ENCODE data around the gene OPRD1. TPM values are rescaled to one million over a fixed set of nuclear protein-coding genes. Genes with fewer than 3 reads are reported as not detected.
"Not testable (repeated sequence)": the region's sequence is repeated elsewhere in the genome, so short reads cannot be mapped to it uniquely, and the experiment has no call there.

OPRD1 gene
- polyA plus RNA-seq, 3 donors from 2014 or later = 0.03 TPM; not detected in 2

DNA sequence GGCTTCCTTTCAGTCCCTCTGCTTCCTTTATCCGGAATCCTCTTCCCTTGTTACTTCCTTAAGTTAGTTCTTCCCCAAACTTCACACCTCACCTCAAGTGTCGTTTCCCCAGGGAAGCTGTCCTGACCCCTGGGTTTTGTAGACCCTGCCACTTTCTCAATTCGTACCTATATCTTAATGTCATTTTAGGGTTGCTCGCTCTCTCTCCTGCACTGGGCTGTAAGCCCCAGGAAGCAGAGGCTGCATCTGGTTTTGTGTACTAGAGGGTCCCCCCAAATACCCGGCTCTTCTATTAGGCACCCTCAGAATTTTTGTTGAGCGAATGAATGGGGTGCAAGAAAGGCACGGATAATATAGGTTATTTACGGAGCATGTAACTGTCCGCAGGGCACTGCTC, 603 bp upstream of the OPRD1 start:
- Mint-ChIP-seq H3K27ac (no peak overlapping the region), H3K4me1 (no peaks in the 10 kb centered on the region), H3K4me3 (no peak overlapping the region), H3K9me3 (no peaks in the 10 kb centered on the region), H3K27me3 (ENCODE audit: low read depth in 3 of 3) (peaks cover 15 to 21% (median 18%) of the 10 kb centered on the region in 3 donors), H3K36me3 (no peaks in the 10 kb centered on the region)
- no peak for DNase-seq

DNA sequence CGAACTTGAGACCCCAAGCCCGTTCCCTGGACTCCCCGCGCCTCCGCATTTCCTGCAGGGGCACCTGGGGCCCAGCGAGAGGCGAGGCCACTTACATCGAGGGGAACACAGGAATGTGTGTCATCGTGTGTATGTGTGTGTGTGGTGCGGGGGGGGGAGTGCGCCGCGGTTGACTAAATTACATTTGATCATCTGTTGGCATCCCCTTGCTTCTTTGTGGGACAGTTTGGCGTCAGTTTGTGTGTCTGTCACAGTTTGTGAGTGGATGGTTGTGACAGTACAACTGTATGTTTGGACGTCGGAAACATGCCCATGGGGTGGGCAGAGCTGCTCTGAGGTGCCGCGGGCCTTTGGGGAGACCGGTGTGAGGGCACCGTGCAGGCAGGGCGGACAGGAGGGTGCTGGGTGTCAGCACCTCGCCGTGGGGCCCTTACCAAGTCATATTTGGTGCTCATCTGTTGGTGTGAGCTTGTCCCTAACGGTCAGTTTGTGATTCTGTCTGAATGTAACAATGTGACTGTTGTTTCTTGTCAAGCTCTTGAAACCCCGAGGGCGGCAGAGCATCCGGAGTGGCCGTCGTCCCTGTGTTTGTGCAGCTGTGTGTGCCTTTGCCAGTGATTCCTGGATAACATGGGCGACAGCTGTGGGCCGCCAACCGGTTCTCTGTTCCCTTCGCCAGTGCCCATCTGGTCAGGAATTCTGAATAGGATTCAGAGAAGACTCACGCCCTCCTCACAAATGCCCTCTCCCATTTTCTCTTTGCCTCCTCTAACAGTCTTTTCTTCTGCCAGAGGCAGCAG, 899 bp downstream of the OPRD1 start:
- Mint-ChIP-seq H3K27me3 (ENCODE audit: low read depth in 3 of 3) (peaks cover 14 to 25% (median 15%) of the 10 kb centered on the region in 3 donors), H3K36me3 (no peaks in the 10 kb centered on the region), H3K27ac (no peak overlapping the region), H3K4me3 (no peak overlapping the region), H3K9me3 (no peaks in the 10 kb centered on the region), H3K4me1 (no peaks in the 10 kb centered on the region)
- no peak for DNase-seq

DNA sequence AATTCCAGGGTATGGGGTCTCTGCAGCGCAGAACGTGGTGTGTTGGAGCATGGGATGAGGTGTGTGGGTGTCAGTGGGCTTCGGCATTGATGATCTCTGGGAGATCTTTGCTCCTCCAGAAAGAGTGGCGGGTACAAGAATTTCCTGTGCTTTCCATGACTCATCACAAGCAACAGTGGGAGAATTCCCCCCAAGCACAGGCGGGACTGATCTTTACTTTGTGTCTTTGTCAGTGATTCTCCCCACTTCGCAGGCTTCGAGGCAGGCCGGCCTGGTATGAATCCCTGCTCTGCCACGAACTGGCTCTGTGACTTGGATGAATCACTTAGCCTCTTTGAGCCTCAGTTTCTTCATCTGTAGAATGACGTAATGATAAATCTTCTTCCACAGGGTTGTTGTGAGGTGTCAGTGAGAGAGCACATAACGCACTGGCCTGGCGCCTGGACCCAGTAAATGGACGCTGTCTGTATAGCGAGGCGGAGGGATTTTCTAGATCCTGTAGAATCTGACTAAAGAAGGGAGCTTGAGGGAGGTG, 2.0 kb downstream of the OPRD1 start:
- no peak overlapping the region for H3K4me3 Mint-ChIP-seq
- H3K36me3 Mint-ChIP-seq = no peaks in the 10 kb centered on the region
- no peak for DNase-seq
- no peaks in the 10 kb centered on the region for H3K4me1 Mint-ChIP-seq
- H3K27me3 Mint-ChIP-seq (ENCODE audit: low read depth in 3 of 3) = peaks cover 17 to 27% (median 18%) of the 10 kb centered on the region in 3 donors
- H3K27ac Mint-ChIP-seq = no peak overlapping the region
- H3K9me3 Mint-ChIP-seq = no peaks in the 10 kb centered on the region

DNA sequence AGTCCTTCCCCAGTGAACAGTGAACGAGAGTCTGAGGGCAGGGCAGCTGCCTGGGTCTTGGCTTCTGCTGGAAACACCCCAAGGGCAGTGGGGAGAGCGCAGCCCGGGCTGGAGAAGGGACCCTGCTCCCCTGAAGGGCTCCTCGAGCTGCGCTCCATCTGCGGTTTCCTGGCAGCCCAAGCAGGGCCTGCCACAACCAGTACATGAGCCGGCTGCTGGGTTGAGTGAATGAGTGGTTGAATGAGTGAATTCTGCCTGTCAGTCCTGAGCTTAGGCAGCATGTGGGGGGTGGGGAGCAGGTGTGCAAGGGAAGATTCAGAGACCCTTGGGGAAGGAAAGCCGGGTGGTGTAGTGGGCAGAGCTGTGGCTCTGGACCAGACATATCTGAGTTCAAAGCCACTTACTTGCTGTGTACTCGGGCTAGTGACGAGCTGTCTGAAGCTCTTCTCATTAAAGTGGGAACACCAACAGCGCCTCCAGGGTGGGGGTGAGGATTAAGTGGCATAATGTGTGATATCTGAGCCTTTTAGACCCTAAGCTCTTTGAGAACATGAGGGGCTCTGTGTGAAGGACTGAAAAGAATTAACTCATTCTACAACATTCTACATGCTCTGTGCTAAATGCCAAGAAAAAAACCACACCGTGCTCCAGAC, 3.7 kb downstream of the OPRD1 start:
- H3K4me3 Mint-ChIP-seq = no peak overlapping the region
- H3K9me3 Mint-ChIP-seq = no peaks in the 10 kb centered on the region
- no peaks in the 10 kb centered on the region for H3K36me3 Mint-ChIP-seq
- no peak overlapping the region for H3K27ac Mint-ChIP-seq
- no peaks in the 10 kb centered on the region for H3K4me1 Mint-ChIP-seq
- DNase-seq = no peak
- peaks cover 12 to 23% (median 17%) of the 10 kb centered on the region in 3 donors for H3K27me3 Mint-ChIP-seq (ENCODE audit: low read depth in 3 of 3)

DNA sequence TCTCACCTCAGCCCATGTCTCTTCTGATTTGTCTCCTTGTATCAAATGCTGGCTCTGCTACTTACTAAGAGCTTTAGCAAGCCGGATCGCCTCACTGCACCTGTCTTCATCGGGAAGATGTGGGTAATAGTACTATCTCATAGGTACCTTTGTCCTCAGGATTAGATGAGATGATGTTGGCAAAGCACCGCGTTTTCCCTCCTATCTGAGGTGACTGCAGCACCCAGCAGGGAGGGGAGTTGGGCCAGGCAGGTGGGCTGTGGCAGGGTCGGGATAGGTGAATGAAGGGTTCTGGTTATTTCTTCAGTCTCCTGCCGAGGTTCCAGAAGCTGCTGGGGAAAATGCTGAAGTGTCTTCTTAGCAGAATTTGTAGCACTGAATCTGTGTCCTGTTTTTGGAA, 5.2 kb downstream of the OPRD1 start:
- no peaks in the 10 kb centered on the region for H3K9me3 Mint-ChIP-seq

DNA sequence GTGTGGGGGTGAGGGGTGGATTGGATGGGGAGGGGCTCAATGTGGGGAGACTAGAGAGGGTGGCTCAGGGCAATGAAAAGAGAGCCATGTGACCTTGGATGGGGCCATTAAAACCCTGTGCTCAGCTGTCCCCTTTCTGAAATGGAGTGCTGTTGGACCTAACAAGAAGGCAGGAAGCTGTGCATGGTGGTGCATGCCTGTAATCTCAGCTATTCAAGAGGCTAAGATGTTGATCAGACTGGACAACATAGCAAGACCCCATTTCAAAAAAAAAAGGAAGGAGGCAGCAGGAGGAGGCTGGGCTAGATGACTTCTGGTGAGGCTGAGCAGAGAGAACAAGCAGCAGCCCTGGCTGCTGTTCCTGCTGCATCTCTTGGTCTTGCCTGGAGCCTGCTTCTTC, 7.0 kb downstream of the OPRD1 start:
- Mint-ChIP-seq H3K27ac (no peak overlapping the region), H3K9me3 (no peaks in the 10 kb centered on the region), H3K4me1 (no peaks in the 10 kb centered on the region), H3K4me3 (no peak overlapping the region), H3K27me3 (ENCODE audit: low read depth in 3 of 3) (peaks cover 3 to 17% (median 12%) of the 10 kb centered on the region in 3 donors), H3K36me3 (no peaks in the 10 kb centered on the region)
- DNase-seq = no peak

More for the DNA sequence above, 5.2 kb downstream of the OPRD1 start:
- H3K27me3 Mint-ChIP-seq (ENCODE audit: low read depth in 3 of 3) = peaks cover 9 to 23% (median 14%) of the 10 kb centered on the region in 3 donors
- no peak overlapping the region for H3K27ac Mint-ChIP-seq
- no peak for DNase-seq
- H3K4me3 Mint-ChIP-seq = no peak overlapping the region
- no peaks in the 10 kb centered on the region for H3K36me3 Mint-ChIP-seq
- H3K4me1 Mint-ChIP-seq = no peaks in the 10 kb centered on the region

DNA sequence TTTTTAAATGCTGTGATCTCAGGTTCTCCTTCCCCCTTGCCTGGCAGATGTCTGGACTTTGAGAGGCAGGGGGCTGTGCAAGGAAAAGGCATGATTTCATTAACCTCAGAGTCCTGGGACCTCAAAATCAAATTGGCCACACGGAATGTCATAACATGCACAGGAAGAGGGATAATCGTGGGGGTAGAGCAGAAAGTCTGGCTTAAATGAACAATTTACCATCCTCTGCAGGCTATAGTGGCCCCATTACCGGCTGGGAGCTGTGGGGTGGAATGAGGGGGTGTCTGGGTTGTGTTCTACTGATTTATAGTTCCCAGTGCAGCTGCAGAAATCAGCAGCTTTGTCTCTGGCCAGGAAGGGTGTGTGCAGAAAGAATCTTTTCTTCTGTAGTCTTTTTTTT, 10.8 kb downstream of the OPRD1 start:
- no peaks in the 10 kb centered on the region for H3K36me3 Mint-ChIP-seq
- no peaks in the 10 kb centered on the region for H3K9me3 Mint-ChIP-seq
- H3K27ac Mint-ChIP-seq = no peak overlapping the region
- peaks cover 3 to 5% (median 5%) of the 10 kb centered on the region in 3 donors for H3K27me3 Mint-ChIP-seq (ENCODE audit: low read depth in 3 of 3)
- DNase-seq = no peak
- H3K4me1 Mint-ChIP-seq = no peaks in the 10 kb centered on the region
- H3K4me3 Mint-ChIP-seq = no peak overlapping the region

DNA sequence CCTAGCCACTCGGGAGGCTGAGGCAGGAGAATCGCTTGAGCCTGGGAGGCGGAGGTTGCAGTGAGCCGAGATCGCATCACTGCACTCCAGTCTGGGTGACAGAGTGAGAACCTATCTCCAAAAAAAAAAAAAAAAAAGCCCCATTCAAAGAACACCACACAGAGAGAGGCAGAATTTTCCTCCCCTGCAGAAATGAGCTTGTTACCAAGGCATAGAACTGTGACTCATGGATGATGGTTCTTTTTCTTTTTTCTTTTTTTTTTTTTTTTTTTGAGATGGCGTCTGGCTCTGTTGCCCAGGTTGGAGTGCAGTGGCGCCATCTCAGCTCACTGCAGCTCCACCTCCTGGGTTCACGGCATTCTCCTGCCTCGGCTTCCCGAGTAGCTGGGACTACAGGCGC, 12.1 kb downstream of the OPRD1 start:
- H3K27me3 Mint-ChIP-seq (ENCODE audit: low read depth in 3 of 3); H3K9me3 Mint-ChIP-seq; DNase-seq; H3K4me3 Mint-ChIP-seq; H3K4me1 Mint-ChIP-seq; H3K36me3 Mint-ChIP-seq; H3K27ac Mint-ChIP-seq: not testable (repeated sequence)

DNA sequence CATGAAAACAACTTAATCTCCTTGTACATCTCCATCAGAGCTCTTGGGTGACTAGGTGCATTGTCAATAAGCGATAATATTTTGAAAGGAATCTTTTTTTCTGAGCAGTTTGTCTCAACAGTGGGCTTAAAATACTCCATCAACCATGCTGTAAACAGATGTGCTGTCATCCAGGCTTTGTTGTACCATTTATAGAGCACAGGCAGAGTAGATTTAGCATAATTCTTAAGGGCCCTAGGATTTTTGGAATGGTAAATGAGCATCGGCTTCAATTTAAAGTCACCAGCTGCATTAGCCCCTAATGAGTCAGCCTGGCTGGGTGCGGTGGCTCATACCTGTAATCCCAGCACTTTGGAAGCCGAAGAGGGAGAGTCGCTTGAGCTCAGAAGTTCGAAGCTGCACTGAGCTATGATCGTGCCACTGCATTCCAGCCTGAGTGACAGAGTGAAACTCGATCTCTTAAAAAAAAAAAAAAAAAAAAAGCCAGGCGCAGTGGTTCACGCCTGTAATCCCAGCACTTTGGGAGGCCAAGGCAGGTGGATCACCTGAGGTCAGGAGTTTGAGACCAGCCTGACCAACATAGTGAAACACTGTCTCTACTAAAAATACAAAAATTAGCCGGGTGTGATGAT, 16.4 kb downstream of the OPRD1 start:
- H3K4me1 Mint-ChIP-seq; H3K27me3 Mint-ChIP-seq (ENCODE audit: low read depth in 3 of 3); H3K4me3 Mint-ChIP-seq: not testable (repeated sequence)

DNA sequence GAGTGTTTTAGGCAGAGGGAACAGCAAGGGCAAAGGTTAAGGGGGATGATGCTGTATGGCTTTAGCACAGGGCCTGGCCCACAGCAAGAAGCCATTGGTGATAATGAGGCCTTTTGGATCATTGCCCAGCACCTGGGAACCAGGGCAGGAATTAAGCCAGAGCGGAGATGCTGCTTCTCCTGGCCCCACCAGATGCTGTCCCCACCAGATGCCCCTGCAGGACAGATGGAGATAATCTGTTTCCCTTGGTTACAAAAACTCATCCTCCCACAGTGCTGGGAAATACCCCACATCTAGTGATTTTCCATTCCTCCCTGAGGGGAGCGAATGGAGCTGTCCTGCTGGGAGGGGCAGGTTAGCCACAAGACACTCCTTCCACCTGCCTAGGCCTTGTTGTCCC, 18.8 kb downstream of the OPRD1 start:
- H3K4me1 Mint-ChIP-seq = no peaks in the 10 kb centered on the region
- no peak overlapping the region for H3K27ac Mint-ChIP-seq
- H3K36me3 Mint-ChIP-seq = no peaks in the 10 kb centered on the region
- H3K9me3 Mint-ChIP-seq = no peaks in the 10 kb centered on the region
- no peak for DNase-seq
- H3K27me3 Mint-ChIP-seq (ENCODE audit: low read depth in 3 of 3) = peaks cover 0 to 2% (median 0%) of the 10 kb centered on the region in 3 donors
- no peak overlapping the region for H3K4me3 Mint-ChIP-seq

More for the DNA sequence above, 16.4 kb downstream of the OPRD1 start:
- DNase-seq, H3K36me3 Mint-ChIP-seq, H3K27ac Mint-ChIP-seq, H3K9me3 Mint-ChIP-seq: not testable (repeated sequence)

DNA sequence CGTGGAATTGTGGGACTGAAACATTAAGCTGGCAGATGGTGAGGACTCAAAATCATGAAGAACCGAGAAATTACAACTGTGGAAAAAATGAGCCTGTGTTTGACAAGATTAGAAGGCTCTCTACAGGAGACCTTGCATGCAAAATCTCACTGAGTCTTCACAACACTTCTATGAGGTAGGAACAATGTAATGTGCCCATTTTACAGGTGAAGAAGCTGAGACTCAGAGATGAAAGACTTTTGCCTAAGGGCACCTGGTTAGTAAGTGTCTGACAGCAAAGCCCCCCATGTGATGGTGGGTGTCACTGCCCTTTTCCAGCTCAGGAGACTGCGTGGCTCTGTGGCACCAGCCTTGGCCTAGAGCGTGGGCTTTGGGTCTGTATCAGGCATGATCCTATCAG, 21.0 kb downstream of the OPRD1 start:
- no peak overlapping the region for H3K27ac Mint-ChIP-seq
- H3K27me3 Mint-ChIP-seq (ENCODE audit: low read depth in 3 of 3) = peaks cover 0 to 4% (median 0%) of the 10 kb centered on the region in 3 donors
- H3K9me3 Mint-ChIP-seq = no peaks in the 10 kb centered on the region
- no peak overlapping the region for H3K4me3 Mint-ChIP-seq
- no peaks in the 10 kb centered on the region for H3K36me3 Mint-ChIP-seq
- DNase-seq = no peak
- no peaks in the 10 kb centered on the region for H3K4me1 Mint-ChIP-seq

DNA sequence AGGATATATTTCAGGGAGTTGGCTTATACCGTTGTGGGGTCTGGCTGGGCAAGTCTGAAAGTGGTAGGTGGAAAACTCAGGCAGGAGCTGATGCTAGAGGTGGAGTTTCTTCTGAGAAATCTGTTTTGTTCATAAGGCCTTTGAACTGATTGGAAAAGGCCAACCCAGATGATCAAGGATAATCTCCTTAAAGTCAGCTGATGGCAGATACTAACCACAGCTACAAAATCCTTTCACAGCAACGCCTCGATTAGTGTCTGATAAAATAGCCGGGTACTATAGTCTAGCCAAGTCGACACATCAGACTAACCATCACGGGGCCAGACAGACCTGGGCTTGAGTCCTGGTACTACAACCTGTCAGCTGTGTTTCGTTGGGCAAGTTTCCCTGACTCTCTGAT, 21.4 kb downstream of the OPRD1 start:
- Mint-ChIP-seq H3K36me3 (no peaks in the 10 kb centered on the region), H3K9me3 (no peaks in the 10 kb centered on the region), H3K4me3 (no peak overlapping the region), H3K4me1 (no peaks in the 10 kb centered on the region), H3K27ac (no peak overlapping the region), H3K27me3 (ENCODE audit: low read depth in 3 of 3) (peaks cover 0 to 4% (median 2%) of the 10 kb centered on the region in 3 donors)
- no peak for DNase-seq

DNA sequence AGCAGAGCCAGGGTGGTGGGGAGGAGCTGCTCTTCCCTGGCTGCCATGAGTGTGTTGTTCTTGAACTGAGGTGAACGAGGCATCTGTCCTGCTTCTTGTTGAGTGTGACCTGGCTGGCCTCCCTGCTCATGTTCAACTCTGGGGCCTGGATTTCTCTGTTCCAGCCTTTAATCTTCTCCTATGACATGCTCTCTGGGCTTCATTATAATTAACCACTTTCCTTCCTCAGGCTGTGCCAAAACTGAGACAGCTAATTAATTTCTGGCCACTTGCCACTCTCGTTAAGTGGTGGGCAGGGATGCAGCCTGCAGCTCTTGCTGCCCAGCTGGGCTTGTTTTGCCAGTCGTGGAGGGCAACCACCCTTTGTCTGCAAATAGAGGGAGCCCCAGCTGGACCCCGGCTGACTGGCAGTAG, 23.3 kb downstream of the OPRD1 start:
- no peaks in the 10 kb centered on the region for H3K36me3 Mint-ChIP-seq
- no peaks in the 10 kb centered on the region for H3K4me1 Mint-ChIP-seq
- H3K4me3 Mint-ChIP-seq = no peak overlapping the region
- DNase-seq = no peak
- peaks cover 0 to 5% (median 4%) of the 10 kb centered on the region in 3 donors for H3K27me3 Mint-ChIP-seq (ENCODE audit: low read depth in 3 of 3)
- H3K9me3 Mint-ChIP-seq = no peaks in the 10 kb centered on the region
- no peak overlapping the region for H3K27ac Mint-ChIP-seq

DNA sequence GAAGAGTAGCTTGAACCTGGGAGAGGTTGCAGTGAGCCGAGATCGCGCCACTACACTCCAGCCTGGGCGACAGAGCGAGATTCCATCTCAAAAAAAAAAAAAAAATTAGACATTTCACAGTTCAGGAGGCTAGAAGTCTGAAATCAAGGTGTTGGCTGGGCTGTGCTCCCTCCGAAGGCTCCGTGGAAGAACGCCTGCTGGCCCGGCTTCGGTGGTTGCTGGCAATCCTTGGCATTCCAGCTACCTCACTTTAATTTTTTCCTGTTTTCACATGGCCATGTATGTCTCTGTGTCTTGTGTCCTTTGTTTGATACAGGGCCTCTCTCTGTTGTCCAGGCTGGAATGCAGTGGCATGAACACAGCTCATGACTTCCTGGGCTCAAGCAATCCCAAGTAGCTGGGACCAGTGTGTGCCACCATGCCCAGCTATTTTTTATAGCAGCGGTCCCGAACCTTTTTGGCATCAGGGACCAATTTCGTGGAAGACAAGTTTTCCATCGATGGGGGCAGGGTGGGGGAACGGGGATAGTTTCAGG, 24.5 kb downstream of the OPRD1 start:
- Mint-ChIP-seq H3K9me3 (no peaks in the 10 kb centered on the region), H3K4me3 (no peak overlapping the region), H3K27me3 (ENCODE audit: low read depth in 3 of 3) (peaks cover 0 to 6% (median 5%) of the 10 kb centered on the region in 3 donors), H3K4me1 (no peaks in the 10 kb centered on the region), H3K27ac (no peak overlapping the region), H3K36me3 (no peaks in the 10 kb centered on the region)
- DNase-seq = no peak
